Measurements from ENCODE around the gene CDKAL1. TPM values are rescaled to one million over a fixed set of nuclear protein-coding genes. Genes with fewer than 3 reads are reported as not detected.

Gene CDKAL1
- total and polyA plus RNA-seq, 10 of the 15 experiments (the other 5 are each of a cell fraction or from before 2014, with no cell fraction given), result 10.7 to 26.9 (median 17.3) TPM

- Histone ChIP-seq H2AFZ (ENCODE audit: control insufficient read depth, low read depth, low read length) (no peak overlapping the region), H3K27me3 (replicated peaks in 1 of 2; ENCODE audit: control insufficient read depth in 2 of 2, insufficient read depth in 2 of 2, low read length in 1 of 2) (no peaks in the 10 kb centered on the region), H3K9ac (ENCODE audit: control insufficient read depth, insufficient read depth, low read length) (no peak overlapping the region), H3K4me1 (ENCODE audit: control insufficient read depth, insufficient read depth, low read length) (no peaks in the 10 kb centered on the region), H3K4me3 (no peak overlapping the region), H3K4me2 (ENCODE audit: control insufficient read depth, insufficient read depth) (no peak overlapping the region), H3K9me3 (replicated peaks; ENCODE audit: control insufficient read depth, insufficient read depth, low read length) (no peaks in the 10 kb centered on the region), H4K20me1 (ENCODE audit: control insufficient read depth, insufficient read depth) (no peaks in the 10 kb centered on the region), H3K79me2 (ENCODE audit: control insufficient read depth, insufficient read depth, low read length) (no peaks in the 10 kb centered on the region), H3K36me3 (ENCODE audit: control insufficient read depth in 2 of 2, insufficient read depth in 2 of 2, low read length in 1 of 2) (no peaks in the 10 kb centered on the region), H3K27ac (ENCODE audit: control insufficient read depth, insufficient read depth) (no peak overlapping the region)
- ATAC-seq (no peak), FAIRE-seq (no peak), DNase-seq (ENCODE audit: low read depth, low spot score) (no peak)
- CTCF ChIA-PET, result no interaction called here
- TF ChIP-seq TBL1XR1 (IDR thresholded peaks at IDR 0.05; ENCODE audit: low read depth, low read length) (no peak), PKNOX1 (IDR thresholded peaks at IDR 0.05) (no peak), SMARCA5 (IDR thresholded peaks at IDR 0.05) (no peak), NR2C1 (IDR thresholded peaks at IDR 0.05) (no peak), GATAD2B (conservative IDR thresholded peaks at IDR 0.05; ENCODE audit: low read depth) (no peak), WRNIP1 (IDR thresholded peaks at IDR 0.05; ENCODE audit: borderline replicate concordance, low read depth, low read length) (no peak), RB1 (IDR thresholded peaks at IDR 0.05; ENCODE audit: borderline replicate concordance) (no peak), ZNF24 (IDR thresholded peaks at IDR 0.05) (no peak), POLR2AphosphoS2 (IDR thresholded peaks at IDR 0.05; ENCODE audit: low read depth, low read length) (no peak)
- in situ Hi-C loops (cut with MboI), result loop anchor here (25.0 kb wide), 1 partner anchor 1497 kb away; no protein-coding TSS in a partner anchor
- RAD21 ChIA-PET (ENCODE audit: unreplicated experiment), result no interaction called here
- WGBS (ENCODE audit: insufficient coverage, insufficient replicate concordance, low lambda C conversion rate, missing lambda C conversion rate), result 18% methylated on average over 2 of the region's 2 CpGs
- SMC1A ChIA-PET (ENCODE audit: uncharacterized antibody, unreplicated experiment), result no interaction called here
- POLR2A ChIA-PET, result no interaction called here
- no TSS peak for BruUV-seq (replicated peaks)
- intact Hi-C loops (cut with micrococcal nuclease; ENCODE audit: unreplicated experiment), result no loop called here
Observed at GRCh38 chr6:20509212-20509611, 25.0 kb upstream of the CDKAL1 start.
